Astrocyte of the spinal cord (primary cell): ENCODE data around the gene SLC13A5.
A peak's percentile ranks its signal among the peaks of the same experiment; 100 is the strongest.

ENCODE experiments used
- DNase-seq: peaks from one replicate; pipeline ENCODE4 v3.0.0; 2011; ENCODE audit warnings: low read depth, low spot score
- H3K4me3 ChIP-seq: 2 replicates; pipeline ENCODE4 v1.5.1; 2011; ENCODE audit warnings: low read depth, mild to moderate bottlenecking, low read length, moderate library complexity
- CTCF ChIP-seq: IDR thresholded peaks from 2 replicates; pipeline ENCODE4 v1.5.1; 2012; ENCODE audit warnings: low read depth, mild to moderate bottlenecking, low read length, inconsistent platforms
- in situ Hi-C: cut with HindIII; loops from 2 replicates; pipeline ENCODE4 v1.10.0; 2017; ENCODE audit warnings: low sequenced_read_pairs

Gene SLC13A5

GRCh38 chr17:6712058-6712853 is 913 bp downstream of the SLC13A5 start:
- TF ChIP-seq CTCF, result no peak
- in situ Hi-C loops, result no loop called here
- no peak overlapping the region for H3K4me3 ChIP-seq
- peak; percentile 19 for DNase-seq

- no peak for TF ChIP-seq CTCF
- no peak for DNase-seq
- H3K4me3 ChIP-seq, result no peak overlapping the region
- in situ Hi-C loops, result no loop called here
Measured at GRCh38 chr17:6711681-6712057, 1.5 kb downstream of the SLC13A5 start.

- DNase-seq, result no peak
- TF ChIP-seq CTCF, result no peak
- in situ Hi-C loops, result no loop called here
- no peak overlapping the region for H3K4me3 ChIP-seq
Measured at GRCh38 chr17:6711081-6711674, 2.0 kb downstream of the SLC13A5 start.

GRCh38 chr17:6710317-6710716 is 2.9 kb downstream of the SLC13A5 start:
- in situ Hi-C loops, result no loop called here
- no peak for DNase-seq
- TF ChIP-seq CTCF, result no peak
- H3K4me3 ChIP-seq, result no peak overlapping the region

GRCh38 chr17:6708357-6708961 is 4.7 kb downstream of the SLC13A5 start:
- no peak overlapping the region for H3K4me3 ChIP-seq
- in situ Hi-C loops, result no loop called here
- no peak for TF ChIP-seq CTCF
- DNase-seq, result no peak

- H3K4me3 ChIP-seq, result no peak overlapping the region
- in situ Hi-C loops, result no loop called here
- TF ChIP-seq CTCF, result no peak
- no peak for DNase-seq
Measured at GRCh38 chr17:6706996-6707395, 6.2 kb downstream of the SLC13A5 start.
